GM12878 (cell line): ENCODE data around the gene UVRAG. TPM values are rescaled to one million over a fixed set of nuclear protein-coding genes. Genes with fewer than 3 reads are reported as not detected.

ENCODE experiments used
- ATAC-seq: fragments of 200-7000 bp; cut with Tn5 transposase; 3 replicates; pipeline ENCODE4 v1.9.1; 2020; ENCODE audit warnings: mild to moderate bottlenecking, moderate library complexity
- BruUV-seq: library from RNA; stranded (reverse); fragments of 400-500 nt; replicated peaks from 2 replicates; lab custom pipeline; 2021; lab: Mats Ljungman, UMichigan
- CTCF ChIA-PET: fragments of 300-600 bp; sonication (Branson Sonifier 250); formaldehyde crosslinking; extraction: SDS; loops from one replicate; lab custom pipeline; 2021; ENCODE audit warnings: inconsistent platforms; lab: Yijun Ruan, JAX
- POLR2A ChIA-PET: fragments of 350-600 bp; formaldehyde crosslinking; extraction: SDS; loops from one replicate; lab custom pipeline; 2021; ENCODE audit warnings: inconsistent platforms; lab: Charles Lee
- RAD21 ChIA-PET: fragments of 300-600 bp; sonication (Branson Sonifier 250); formaldehyde crosslinking; loops from one replicate; lab custom pipeline; 2023; ENCODE audit warnings: antibody characterized with exemption; ENCODE audit not compliant: unreplicated experiment; lab: Charles Lee
- SMC1A ChIA-PET: fragments of 300-600 bp; sonication (Branson Sonifier 250); formaldehyde crosslinking; loops from one replicate; lab custom pipeline; 2023; ENCODE audit not compliant: unreplicated experiment, uncharacterized antibody; lab: Charles Lee
- DNase-seq: peaks from one replicate; pipeline ENCODE4 v3.0.0-alpha.2; 2011; ENCODE audit warnings: low read depth, low spot score
- FAIRE-seq: peaks from 3 replicates; lab custom pipeline; 2011; peaks lifted over from hg19 to GRCh38; lab: Jason Lieb, UNC
- H2AFZ ChIP-seq: 2 replicates; pipeline ENCODE4 v1.6.0; 2011; ENCODE audit warnings: low read depth, low read length, control low read depth; ENCODE audit not compliant: control insufficient read depth
- H3K27ac ChIP-seq: 2 replicates; pipeline ENCODE4 v1.5.1; 2011; ENCODE audit warnings: control low read depth; ENCODE audit not compliant: control insufficient read depth, insufficient read depth
- H3K27me3 ChIP-seq, 2 experiments: replicated peaks in 1 of 2; 2 replicates each; pipeline versions ENCODE4 v1.6.0 to v1.6.1; 2011; ENCODE audit warnings: low read length in 1 of 2; ENCODE audit not compliant: control insufficient read depth in 2 of 2, insufficient read depth in 2 of 2
- H3K36me3 ChIP-seq, 2 experiments: 2 replicates each; pipeline ENCODE4 v1.5.1; 2011; ENCODE audit warnings: low read length in 1 of 2; ENCODE audit not compliant: control insufficient read depth in 2 of 2, insufficient read depth in 2 of 2
- H3K4me1 ChIP-seq: 2 replicates; pipeline ENCODE4 v1.6.1; 2011; ENCODE audit warnings: mild to moderate bottlenecking, low read length, moderate library complexity, mixed read lengths; ENCODE audit not compliant: control insufficient read depth, insufficient read depth
- H3K4me2 ChIP-seq: 2 replicates; pipeline ENCODE4 v1.6.0; 2011; ENCODE audit warnings: control low read depth; ENCODE audit not compliant: control insufficient read depth, insufficient read depth
- H3K4me3 ChIP-seq: fragments of 200-600 bp; sonication (generic); 2 replicates; pipeline ENCODE4 v1.5.1; 2016
- H3K79me2 ChIP-seq: 2 replicates; pipeline ENCODE4 v1.6.0; 2011; ENCODE audit warnings: low read length; ENCODE audit not compliant: control insufficient read depth, insufficient read depth
- H3K9ac ChIP-seq: 2 replicates; pipeline ENCODE4 v1.8.0; 2011; ENCODE audit warnings: low read length, control low read depth, mixed read lengths; ENCODE audit not compliant: control insufficient read depth, insufficient read depth
- H3K9me3 ChIP-seq: replicated peaks from 3 replicates; pipeline ENCODE4 v1.5.1; 2011; ENCODE audit warnings: mild to moderate bottlenecking, low read length; ENCODE audit not compliant: control insufficient read depth, insufficient read depth
- H4K20me1 ChIP-seq: 2 replicates; pipeline ENCODE4 v1.6.0; 2011; ENCODE audit not compliant: control insufficient read depth, insufficient read depth
- BRCA1 ChIP-seq: IDR thresholded peaks from 2 replicates; pipeline ENCODE4 v1.6.1; 2011; ENCODE audit warnings: low read depth, low read length, improper control_type of control experiment
- GATAD2B ChIP-seq: fragments of 450-650 bp; conservative IDR thresholded peaks from 2 replicates; pipeline ENCODE4 v1.6.1; 2017; ENCODE audit warnings: low read depth, mild to moderate bottlenecking, moderate library complexity
- JUND ChIP-seq: IDR thresholded peaks from 2 replicates; pipeline ENCODE4 v1.6.1; 2012; ENCODE audit warnings: low read depth, mild to moderate bottlenecking, low read length, improper control_type of control experiment, moderate library complexity
- MYB ChIP-seq: fragments of 150-350 bp; IDR thresholded peaks from 2 replicates; pipeline ENCODE4 v1.6.1; 2014; ENCODE audit warnings: mild to moderate bottlenecking, low read depth, low read length, borderline replicate concordance
- NFIC ChIP-seq: IDR thresholded peaks from 2 replicates; pipeline ENCODE4 v1.6.1; 2012; ENCODE audit warnings: low read depth, mild to moderate bottlenecking, inconsistent platforms, low read length, moderate library complexity
- NR2C1 ChIP-seq: fragments of 450-650 bp; IDR thresholded peaks from 2 replicates; pipeline ENCODE4 v1.6.1; 2017; ENCODE audit warnings: antibody characterized with exemption, mild to moderate bottlenecking, moderate library complexity
- PAX5 ChIP-seq: IDR thresholded peaks from 2 replicates; pipeline ENCODE4 v1.6.1; 2011; ENCODE audit warnings: low read depth, low read length, borderline replicate concordance
- POLR2AphosphoS5 ChIP-seq: IDR thresholded peaks from 2 replicates; pipeline ENCODE4 v1.6.1; 2011; ENCODE audit warnings: mild to moderate bottlenecking, low read length, inconsistent platforms
- SIN3A ChIP-seq: IDR thresholded peaks from 2 replicates; pipeline ENCODE4 v1.6.1; 2012; ENCODE audit warnings: low read depth, low read length, improper control_type of control experiment
- TBL1XR1 ChIP-seq: IDR thresholded peaks from 2 replicates; pipeline ENCODE4 v1.6.1; 2012; ENCODE audit warnings: low read depth, low read length, improper control_type of control experiment
- ZNF207 ChIP-seq: fragments of 450-650 bp; IDR thresholded peaks from 2 replicates; pipeline ENCODE4 v1.6.1; 2014; ENCODE audit warnings: antibody characterized with exemption, mild to moderate bottlenecking, borderline replicate concordance
- ZNF622 ChIP-seq: fragments of 450-650 bp; IDR thresholded peaks from 2 replicates; pipeline ENCODE4 v1.6.1; 2017; ENCODE audit warnings: mild to moderate bottlenecking, inconsistent platforms
- WGBS: methylation state at CpG from one replicate; pipeline ENCODE4 v1.1.6; 2016; ENCODE audit warnings: low lambda C conversion rate; ENCODE audit not compliant: insufficient replicate concordance, insufficient coverage; ENCODE audit errors: missing lambda C conversion rate; 5-methylcytosine and 5-hydroxymethylcytosine counted together
- in situ Hi-C: fragments of 300-500 bp; cut with MboI; formaldehyde crosslinking; loops from 9 replicates; pipeline ENCODE4 v1.14.3; 2018; ENCODE audit warnings: mixed read lengths
- intact Hi-C: fragments of 100-400 bp; cut with micrococcal nuclease; formaldehyde crosslinking; loops from one replicate; pipeline ENCODE4 v1.14.2; 2022; ENCODE audit not compliant: unreplicated experiment
- polyA plus RNA-seq, 11 experiments: library from polyadenylated mRNA; depleted of rRNA in 4 of 11; unstranded in 6 of 11; stranded (reverse) in 5 of 11; fragments of >200 nt; fragmentation: Nextera tagmentation in 4 of 11; fragmentation: Illumina TruSeq in 1 of 11; extraction: Ambion mirVana in 4 of 11; extraction: Trizol in 1 of 11; gene quantifications; 1 replicate in 1 of 11; 2 replicates in 10 of 11; pipeline versions ENCODE4 v1.2.1 to v1.2.3, GENCODE V29; 2011 to 2016; ENCODE audit warnings: inconsistent platforms in 2 of 11, missing spikeins in 2 of 11, low read depth in 1 of 11
- total RNA-seq, 4 experiments: library from RNA; depleted of rRNA in 3 of 4; stranded (reverse); fragments of >200 nt in 3 of 4; fragmentation: Illumina TruSeq in 1 of 4; extraction: Trizol in 1 of 4; gene quantifications; 2 replicates each; pipeline versions ENCODE4 v1.2.1 to v1.2.3, GENCODE V29; 2013 to 2021
- TF ChIP-seq, protein P1 (sequence below): fragments of 450-650 bp; IDR thresholded peaks from 2 replicates; pipeline ENCODE4 v1.6.1; 2017; ENCODE audit warnings: low read depth, mild to moderate bottlenecking, moderate library complexity
- TF ChIP-seq, protein P2 (sequence below): fragments of 450-650 bp; IDR thresholded peaks from 2 replicates; pipeline ENCODE4 v1.6.1; 2016; ENCODE audit warnings: mild to moderate bottlenecking
- TF ChIP-seq, protein P3 (sequence below): fragments of 450-650 bp; formaldehyde crosslinking; IDR thresholded peaks from 2 replicates; pipeline ENCODE4 v1.5.0; 2022; ENCODE audit warnings: mild to moderate bottlenecking, missing genetic modification characterization

UVRAG gene
- total and polyA plus RNA-seq, 10 of the 15 experiments (the other 5 are each of a cell fraction or from before 2014, with no cell fraction given), result 7.0 to 43.4 (median 37.0) TPM

DNA sequence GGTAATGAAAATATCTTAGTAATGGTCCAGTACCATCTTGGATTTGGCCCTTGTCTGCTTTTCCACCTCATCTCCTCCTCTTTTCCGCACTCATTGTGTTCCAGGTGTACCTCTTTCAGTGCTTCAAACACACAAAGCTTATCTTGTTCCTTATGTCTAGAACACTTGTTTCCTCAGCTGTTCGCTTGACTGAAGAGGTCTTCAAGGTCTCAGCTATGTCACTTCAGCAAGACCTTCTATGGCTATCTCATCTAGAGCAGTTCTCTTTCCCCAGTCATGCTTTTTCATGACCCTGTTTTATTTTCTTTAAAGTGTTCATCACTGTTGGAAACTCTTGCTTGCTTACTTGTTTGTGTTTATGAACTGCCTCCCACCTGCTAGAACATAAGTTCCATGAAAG is 47.4 kb downstream of the UVRAG start:
- H3K79me2 ChIP-seq, result peaks cover 43% of the 10 kb centered on the region
- no peak overlapping the region for H3K4me3 ChIP-seq
- intact Hi-C loops, result no loop called here
- peaks cover 3 to 20% of the 10 kb centered on the region in 2 experiments for H3K36me3 ChIP-seq
- in situ Hi-C loops, result loop anchor here (10.0 kb wide), 1 partner anchor 148 kb away; the partner anchor contains the start of gene MOGAT2
- ATAC-seq, result no peak
- CTCF ChIA-PET, result interaction anchor here (1.0 to 9.4 kb wide), 6 partner anchors 26 to 289 kb away, joined by 3 to 234 read pairs (median 4); partner anchors contain the start of gene UVRAG
- RAD21 ChIA-PET, result interaction anchor here (1.8 to 13.5 kb wide), 3 partner anchors 10 to 60 kb away, joined by 5 to 172 read pairs (median 100); partner anchors contain the start of gene UVRAG
- no peaks in the 10 kb centered on the region; the same call in 2 of the 3 replicates for H3K9me3 ChIP-seq
- no peak overlapping the region for H3K9ac ChIP-seq
- H3K27me3 ChIP-seq, result no peaks in the 10 kb centered on the region
- H4K20me1 ChIP-seq, result peaks cover 2% of the 10 kb centered on the region; the same call in 1 of the 2 replicates
- POLR2A ChIA-PET, result interaction anchor here (1.2 kb wide), 1 partner anchor 11 kb away, joined by 4 read pairs; no protein-coding TSS in a partner anchor
- SMC1A ChIA-PET, result interaction anchor here (7.4 to 13.5 kb wide), 3 partner anchors 38 to 60 kb away, joined by 78 to 238 read pairs (median 111); partner anchors contain the start of gene UVRAG
- H3K4me2 ChIP-seq, result no peak overlapping the region
- 83% methylated on average over 2 of the region's 2 CpGs for WGBS
- H2AFZ ChIP-seq, result no peak overlapping the region
- DNase-seq, result no peak
- no TSS peak for BruUV-seq
- FAIRE-seq, result no peak
- no peak overlapping the region for H3K27ac ChIP-seq
- TF ChIP-seq JUND (no peak), POLR2AphosphoS5 (no peak), PAX5 (no peak), GATAD2B (no peak), ZNF207 (no peak), NFIC (no peak), BRCA1 (no peak), TBL1XR1 (no peak), SIN3A (no peak), ZNF622 (no peak), NR2C1 (no peak), MYB (no peak)
- TF ChIP-seq, protein P1, sequence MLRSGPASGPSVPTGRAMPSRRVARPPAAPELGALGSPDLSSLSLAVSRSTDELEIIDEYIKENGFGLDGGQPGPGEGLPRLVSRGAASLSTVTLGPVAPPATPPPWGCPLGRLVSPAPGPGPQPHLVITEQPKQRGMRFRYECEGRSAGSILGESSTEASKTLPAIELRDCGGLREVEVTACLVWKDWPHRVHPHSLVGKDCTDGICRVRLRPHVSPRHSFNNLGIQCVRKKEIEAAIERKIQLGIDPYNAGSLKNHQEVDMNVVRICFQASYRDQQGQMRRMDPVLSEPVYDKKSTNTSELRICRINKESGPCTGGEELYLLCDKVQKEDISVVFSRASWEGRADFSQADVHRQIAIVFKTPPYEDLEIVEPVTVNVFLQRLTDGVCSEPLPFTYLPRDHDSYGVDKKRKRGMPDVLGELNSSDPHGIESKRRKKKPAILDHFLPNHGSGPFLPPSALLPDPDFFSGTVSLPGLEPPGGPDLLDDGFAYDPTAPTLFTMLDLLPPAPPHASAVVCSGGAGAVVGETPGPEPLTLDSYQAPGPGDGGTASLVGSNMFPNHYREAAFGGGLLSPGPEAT, result no peak
- TF ChIP-seq, protein P2, sequence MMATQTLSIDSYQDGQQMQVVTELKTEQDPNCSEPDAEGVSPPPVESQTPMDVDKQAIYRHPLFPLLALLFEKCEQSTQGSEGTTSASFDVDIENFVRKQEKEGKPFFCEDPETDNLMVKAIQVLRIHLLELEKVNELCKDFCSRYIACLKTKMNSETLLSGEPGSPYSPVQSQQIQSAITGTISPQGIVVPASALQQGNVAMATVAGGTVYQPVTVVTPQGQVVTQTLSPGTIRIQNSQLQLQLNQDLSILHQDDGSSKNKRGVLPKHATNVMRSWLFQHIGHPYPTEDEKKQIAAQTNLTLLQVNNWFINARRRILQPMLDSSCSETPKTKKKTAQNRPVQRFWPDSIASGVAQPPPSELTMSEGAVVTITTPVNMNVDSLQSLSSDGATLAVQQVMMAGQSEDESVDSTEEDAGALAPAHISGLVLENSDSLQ, result no peak
- TF ChIP-seq, protein P3, sequence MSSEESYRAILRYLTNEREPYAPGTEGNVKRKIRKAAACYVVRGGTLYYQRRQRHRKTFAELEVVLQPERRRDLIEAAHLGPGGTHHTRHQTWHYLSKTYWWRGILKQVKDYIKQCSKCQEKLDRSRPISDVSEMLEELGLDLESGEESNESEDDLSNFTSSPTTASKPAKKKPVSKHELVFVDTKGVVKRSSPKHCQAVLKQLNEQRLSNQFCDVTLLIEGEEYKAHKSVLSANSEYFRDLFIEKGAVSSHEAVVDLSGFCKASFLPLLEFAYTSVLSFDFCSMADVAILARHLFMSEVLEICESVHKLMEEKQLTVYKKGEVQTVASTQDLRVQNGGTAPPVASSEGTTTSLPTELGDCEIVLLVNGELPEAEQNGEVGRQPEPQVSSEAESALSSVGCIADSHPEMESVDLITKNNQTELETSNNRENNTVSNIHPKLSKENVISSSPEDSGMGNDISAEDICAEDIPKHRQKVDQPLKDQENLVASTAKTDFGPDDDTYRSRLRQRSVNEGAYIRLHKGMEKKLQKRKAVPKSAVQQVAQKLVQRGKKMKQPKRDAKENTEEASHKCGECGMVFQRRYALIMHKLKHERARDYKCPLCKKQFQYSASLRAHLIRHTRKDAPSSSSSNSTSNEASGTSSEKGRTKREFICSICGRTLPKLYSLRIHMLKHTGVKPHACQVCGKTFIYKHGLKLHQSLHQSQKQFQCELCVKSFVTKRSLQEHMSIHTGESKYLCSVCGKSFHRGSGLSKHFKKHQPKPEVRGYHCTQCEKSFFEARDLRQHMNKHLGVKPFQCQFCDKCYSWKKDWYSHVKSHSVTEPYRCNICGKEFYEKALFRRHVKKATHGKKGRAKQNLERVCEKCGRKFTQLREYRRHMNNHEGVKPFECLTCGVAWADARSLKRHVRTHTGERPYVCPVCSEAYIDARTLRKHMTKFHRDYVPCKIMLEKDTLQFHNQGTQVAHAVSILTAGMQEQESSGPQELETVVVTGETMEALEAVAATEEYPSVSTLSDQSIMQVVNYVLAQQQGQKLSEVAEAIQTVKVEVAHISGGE, result no peak
- 0 out of 2 replicates have a peak, but pooled peaks cover 4% of the 10 kb centered on the region for H3K4me1 ChIP-seq
